Osteocyte (in vitro differentiated cells): ENCODE results near the gene CTNNBIP1. TPM values are rescaled to one million over a fixed set of nuclear protein-coding genes. Genes with fewer than 3 reads are reported as not detected.

ENCODE experiments used
- DNase-seq: peaks from one replicate; pipeline ENCODE4 v3.0.0; 2021; ENCODE audit warnings: mixed read lengths; ENCODE audit not compliant: unreplicated experiment; ENCODE audit errors: extremely low spot score
- H3K27ac Mint-ChIP-seq: one replicate; pipeline ENCODE4 v1.8.0; 2021; ENCODE audit warnings: mild to moderate bottlenecking, mixed read lengths; ENCODE audit not compliant: unreplicated experiment
- H3K27me3 Mint-ChIP-seq: one replicate; pipeline ENCODE4 v1.8.0; 2021; ENCODE audit warnings: mixed read lengths; ENCODE audit not compliant: unreplicated experiment
- H3K36me3 Mint-ChIP-seq: one replicate; pipeline ENCODE4 v1.8.0; 2021; ENCODE audit warnings: mixed read lengths; ENCODE audit not compliant: unreplicated experiment
- H3K4me1 Mint-ChIP-seq: one replicate; pipeline ENCODE4 v1.8.0; 2021; ENCODE audit warnings: mixed read lengths; ENCODE audit not compliant: unreplicated experiment
- H3K4me3 Mint-ChIP-seq: one replicate; pipeline ENCODE4 v1.8.0; 2021; ENCODE audit warnings: mild to moderate bottlenecking, moderate library complexity, mixed read lengths; ENCODE audit not compliant: unreplicated experiment
- H3K9me3 Mint-ChIP-seq: one replicate; pipeline ENCODE4 v1.8.0; 2021; ENCODE audit warnings: mixed read lengths; ENCODE audit not compliant: unreplicated experiment
- total RNA-seq: library from RNA; stranded (reverse); gene quantifications from 2 replicates; pipeline ENCODE4 v1.2.1, GENCODE V29; 2021
- TF ChIP-seq, protein P1 (sequence below): fragments of 200-600 bp; sonication (generic); IDR thresholded peaks from 2 replicates; pipeline ENCODE4 v1.5.0; 2021; ENCODE audit warnings: antibody characterized with exemption, mild to moderate bottlenecking, moderate library complexity

CTNNBIP1 gene
- total RNA-seq, 1 donor from 2014 or later: 27.6 TPM

DNA sequence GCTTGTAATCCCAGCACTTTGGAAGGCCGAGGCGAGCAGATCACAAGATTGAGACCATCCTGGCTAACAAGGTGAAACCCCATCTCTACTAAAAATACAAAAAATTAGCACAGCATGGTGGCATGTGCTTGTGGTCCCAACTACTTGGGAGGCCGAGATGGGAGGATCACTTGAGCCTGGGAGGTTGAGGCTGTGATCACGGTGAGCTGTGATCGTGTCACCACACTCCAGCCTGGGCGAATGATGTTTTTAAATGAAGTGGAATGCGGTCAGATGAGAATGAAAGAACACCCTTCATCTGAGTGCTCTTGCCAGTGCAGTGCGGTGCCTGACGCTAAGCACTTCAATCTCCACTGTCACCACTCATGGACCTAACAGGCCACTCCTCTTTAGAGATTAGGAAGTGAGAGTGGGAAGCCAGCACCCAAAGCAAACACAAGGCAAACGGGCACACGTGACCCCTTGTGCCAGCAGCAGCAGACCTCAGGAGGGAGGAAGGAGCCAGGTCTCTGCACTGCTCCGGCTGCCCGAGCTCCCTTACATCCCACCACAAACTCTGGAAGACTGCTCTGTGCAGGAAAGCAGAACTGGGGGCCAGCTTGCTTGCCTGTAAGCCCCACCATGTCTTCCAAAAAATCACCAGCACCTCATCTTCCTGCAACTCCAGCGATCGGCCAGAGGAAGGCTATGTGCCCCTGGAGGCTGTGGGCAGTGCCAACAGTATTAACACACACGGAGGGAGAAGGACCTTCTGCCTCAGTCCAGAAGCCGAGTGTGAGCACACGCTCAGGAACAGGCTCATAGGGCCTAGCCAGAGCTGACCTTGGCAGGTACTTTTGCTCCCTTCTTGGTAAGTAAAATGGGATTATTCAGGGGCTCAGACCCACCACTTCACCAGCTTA is 9.7 kb downstream of the CTNNBIP1 start:
- Mint-ChIP-seq H3K4me1 (peaks cover 20% of the 10 kb centered on the region), H3K27ac (no peak overlapping the region), H3K36me3 (no peaks in the 10 kb centered on the region), H3K9me3 (no peaks in the 10 kb centered on the region), H3K27me3 (no peaks in the 10 kb centered on the region), H3K4me3 (no peak overlapping the region)
- TF ChIP-seq, protein P1, sequence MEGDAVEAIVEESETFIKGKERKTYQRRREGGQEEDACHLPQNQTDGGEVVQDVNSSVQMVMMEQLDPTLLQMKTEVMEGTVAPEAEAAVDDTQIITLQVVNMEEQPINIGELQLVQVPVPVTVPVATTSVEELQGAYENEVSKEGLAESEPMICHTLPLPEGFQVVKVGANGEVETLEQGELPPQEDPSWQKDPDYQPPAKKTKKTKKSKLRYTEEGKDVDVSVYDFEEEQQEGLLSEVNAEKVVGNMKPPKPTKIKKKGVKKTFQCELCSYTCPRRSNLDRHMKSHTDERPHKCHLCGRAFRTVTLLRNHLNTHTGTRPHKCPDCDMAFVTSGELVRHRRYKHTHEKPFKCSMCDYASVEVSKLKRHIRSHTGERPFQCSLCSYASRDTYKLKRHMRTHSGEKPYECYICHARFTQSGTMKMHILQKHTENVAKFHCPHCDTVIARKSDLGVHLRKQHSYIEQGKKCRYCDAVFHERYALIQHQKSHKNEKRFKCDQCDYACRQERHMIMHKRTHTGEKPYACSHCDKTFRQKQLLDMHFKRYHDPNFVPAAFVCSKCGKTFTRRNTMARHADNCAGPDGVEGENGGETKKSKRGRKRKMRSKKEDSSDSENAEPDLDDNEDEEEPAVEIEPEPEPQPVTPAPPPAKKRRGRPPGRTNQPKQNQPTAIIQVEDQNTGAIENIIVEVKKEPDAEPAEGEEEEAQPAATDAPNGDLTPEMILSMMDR: no peak
- DNase-seq: no peak

GRCh38 chr1:9894115-9894514 is 16.0 kb downstream of the CTNNBIP1 start:
- Mint-ChIP-seq H3K4me1 (peaks cover 46% of the 10 kb centered on the region), H3K27ac (peak overlapping the region; percentile 63)
- TF ChIP-seq, protein P1: no peak

DNA sequence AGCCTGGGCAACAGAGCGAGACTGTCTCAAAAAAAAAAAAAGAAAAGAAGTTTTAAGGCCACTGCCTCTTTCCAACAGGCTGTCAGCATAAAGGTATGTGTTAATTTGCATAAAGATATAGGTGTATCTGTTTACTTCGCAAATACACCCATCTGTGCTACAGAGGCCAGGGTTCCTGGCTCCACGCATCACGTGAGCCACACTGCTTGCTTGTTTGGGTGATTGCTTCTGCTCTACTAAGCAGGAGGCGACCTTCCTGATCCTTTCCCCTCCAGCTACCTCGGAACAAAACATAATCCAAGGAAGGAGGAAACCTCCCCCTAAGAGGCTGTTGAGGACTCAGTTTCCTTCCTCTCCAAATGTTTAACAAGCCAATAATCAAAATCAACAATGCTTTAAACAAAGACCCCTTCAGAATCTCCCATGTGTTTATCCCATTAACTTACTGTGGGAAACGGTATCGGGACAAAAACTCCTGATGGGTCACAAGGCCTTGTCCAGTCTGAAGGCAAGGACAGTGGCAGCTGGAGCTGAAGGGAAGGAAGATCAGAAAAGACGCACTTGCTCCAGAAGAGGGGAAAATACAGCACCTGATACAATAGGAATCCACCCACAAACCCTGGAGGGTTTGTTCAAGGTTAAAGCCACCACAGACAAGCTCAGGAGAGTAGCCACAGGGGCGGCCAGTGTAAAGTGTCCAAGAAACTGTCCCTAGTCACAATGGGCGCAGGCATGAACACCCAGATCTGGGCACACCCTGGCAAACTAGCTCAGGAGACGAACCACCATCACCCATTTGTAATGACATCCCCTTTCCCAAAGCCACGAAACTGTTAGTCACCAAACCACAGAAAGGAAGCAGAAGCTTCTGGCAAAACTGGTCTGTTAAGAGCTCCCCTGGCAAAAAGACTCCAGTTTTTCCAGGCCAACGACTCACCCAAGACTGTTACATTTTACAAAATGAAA is 17.2 kb downstream of the CTNNBIP1 start:
- H3K36me3 Mint-ChIP-seq: no peaks in the 10 kb centered on the region
- DNase-seq: no peak
- TF ChIP-seq, protein P1: no peak
- peak overlapping the region; percentile 63 for H3K27ac Mint-ChIP-seq
- H3K27me3 Mint-ChIP-seq: no peaks in the 10 kb centered on the region
- H3K4me1 Mint-ChIP-seq: peaks cover 41% of the 10 kb centered on the region
- H3K4me3 Mint-ChIP-seq: no peak overlapping the region
- no peaks in the 10 kb centered on the region for H3K9me3 Mint-ChIP-seq

More at GRCh38 chr1:9894115-9894514, 16.0 kb downstream of the CTNNBIP1 start:
- no peaks in the 10 kb centered on the region for H3K27me3 Mint-ChIP-seq
- DNase-seq: no peak
- H3K36me3 Mint-ChIP-seq: no peaks in the 10 kb centered on the region
- H3K4me3 Mint-ChIP-seq: no peak overlapping the region
- H3K9me3 Mint-ChIP-seq: no peaks in the 10 kb centered on the region

DNA sequence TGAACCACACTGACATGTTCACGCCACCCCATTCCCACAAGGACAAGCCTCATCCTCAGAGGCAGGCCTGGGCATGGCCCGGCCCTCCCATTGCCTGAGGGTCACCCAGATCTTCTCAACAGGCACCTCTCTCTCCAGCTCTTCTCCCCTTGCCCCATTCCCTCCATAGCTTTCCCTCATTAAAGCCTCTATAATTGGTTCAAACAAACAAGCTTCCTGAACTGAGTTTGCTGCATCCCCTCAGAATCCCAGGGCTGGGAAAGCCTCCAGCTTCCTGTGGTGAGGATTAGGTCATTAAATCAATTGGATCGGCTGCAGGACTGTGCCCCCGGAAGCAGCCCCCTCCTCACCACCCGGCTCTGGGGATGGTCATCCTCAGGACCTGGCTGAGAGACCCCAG is 18.9 kb downstream of the CTNNBIP1 start:
- Mint-ChIP-seq H3K36me3 (no peaks in the 10 kb centered on the region), H3K27ac (peak overlapping the region; percentile 68), H3K4me3 (no peak overlapping the region), H3K9me3 (no peaks in the 10 kb centered on the region), H3K4me1 (peaks cover 43% of the 10 kb centered on the region), H3K27me3 (no peaks in the 10 kb centered on the region)
- TF ChIP-seq, protein P1: no peak
- no peak for DNase-seq
